ENCODE results near the gene HIPK3.

GRCh38 chr11:33390944-33391892, 134.0 kb downstream of the HIPK3 start:
- TF ChIP-seq POLR2A (IDR thresholded peaks at IDR 0.05) (no peak), CTCF (IDR thresholded peaks at IDR 0.05 in 4 of 5, conservative IDR thresholded peaks at IDR 0.05 in 1 of 5) (no peak)

Data from gastrocnemius medialis (tissue), 4 donors.